ENCODE measurements around the gene OCLN. TPM values are rescaled to one million over a fixed set of nuclear protein-coding genes. Genes with fewer than 3 reads are reported as not detected.
"Not testable (repeated sequence)": the region's sequence is repeated elsewhere in the genome, so short reads cannot be mapped to it uniquely, and the experiment has no call there.

The OCLN gene
- total and polyA plus RNA-seq, 4 experiments from 2014 or later, result 0.13 to 6.0 (median 4.9) TPM; not detected in 1

DNA sequence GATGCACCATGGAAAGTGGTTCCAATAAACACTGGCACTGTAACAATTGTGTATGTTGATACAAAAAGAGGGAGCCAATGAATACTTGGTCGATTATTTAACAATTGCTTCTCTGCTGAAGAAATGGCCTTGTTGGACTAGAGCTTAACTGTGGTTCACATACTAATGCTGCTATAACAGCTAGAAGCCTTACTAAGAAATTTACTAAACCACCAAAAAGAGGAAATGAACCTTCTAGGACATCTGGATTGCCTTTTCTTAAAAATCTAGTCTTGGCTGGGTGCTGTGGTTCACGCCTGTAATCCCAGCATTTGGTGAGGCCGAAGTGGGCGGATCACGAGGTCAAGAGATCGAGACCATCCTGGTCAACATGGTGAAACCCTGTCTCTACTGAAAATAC lies 109.4 kb downstream of the OCLN start:
- H3K27ac ChIP-seq (ENCODE audit: low read depth, low read length); H3K9me3 Mint-ChIP-seq; H3K4me1 Mint-ChIP-seq; H3K36me3 Mint-ChIP-seq; H3K4me3 ChIP-seq (ENCODE audit: low read length in 2 of 2); H3K27me3 ChIP-seq (ENCODE audit: insufficient read depth, low read length); intact Hi-C loops (cut with micrococcal nuclease); H3K27me3 Mint-ChIP-seq; H3K27ac Mint-ChIP-seq; POLR2A ChIA-PET (ENCODE audit: partially characterized antibody); CTCF ChIA-PET (ENCODE audit: partially characterized antibody); H3K4me1 ChIP-seq (ENCODE audit: insufficient read depth, low read length); H3K9me3 ChIP-seq (ENCODE audit: control insufficient read depth in 1 of 2, low read length in 2 of 2); H3K4me3 Mint-ChIP-seq; H3K36me3 ChIP-seq (ENCODE audit: insufficient read depth, low read length); DNase-seq: not testable (repeated sequence)

DNA sequence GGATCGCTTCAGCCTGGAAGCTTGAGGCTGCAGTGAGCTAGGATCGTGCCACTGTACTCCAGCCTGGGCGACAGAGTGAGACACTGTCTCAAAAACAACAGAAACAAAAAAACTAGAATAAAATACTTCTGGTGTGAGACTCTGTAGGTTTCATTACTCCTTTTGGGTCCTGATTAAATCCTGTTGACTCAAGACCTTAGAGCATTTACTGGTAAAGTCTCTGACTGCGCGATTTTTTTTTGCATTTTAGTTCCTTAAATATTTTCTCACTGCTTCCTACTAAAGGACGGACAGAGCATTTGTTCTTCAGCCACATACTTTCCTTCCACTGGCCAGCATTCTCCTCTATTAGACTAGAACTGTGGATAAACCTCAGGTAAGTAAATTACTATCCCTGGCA lies 114.2 kb downstream of the OCLN start:
- POLR2A ChIA-PET (ENCODE audit: partially characterized antibody); H3K9me3 Mint-ChIP-seq; CTCF ChIA-PET (ENCODE audit: partially characterized antibody); H3K4me1 ChIP-seq (ENCODE audit: insufficient read depth, low read length); DNase-seq; H3K27ac Mint-ChIP-seq; H3K4me1 Mint-ChIP-seq; H3K4me3 ChIP-seq (ENCODE audit: low read length in 2 of 2); H3K27me3 ChIP-seq (ENCODE audit: insufficient read depth, low read length); H3K36me3 ChIP-seq (ENCODE audit: insufficient read depth, low read length); H3K36me3 Mint-ChIP-seq; H3K9me3 ChIP-seq (ENCODE audit: control insufficient read depth in 1 of 2, low read length in 2 of 2); H3K27me3 Mint-ChIP-seq; H3K27ac ChIP-seq (ENCODE audit: low read depth, low read length); H3K4me3 Mint-ChIP-seq; intact Hi-C loops (cut with micrococcal nuclease): not testable (repeated sequence)

Other genes with a start within 250 kb of the OCLN start
- gene CCDC125, start 160.0 kb upstream of the OCLN start, total RNA-seq, result 1 to 10 TPM; 6.8 to 7.9 TPM
- gene CCDC125, start 160.0 kb upstream of the OCLN start, polyA plus RNA-seq, result 1 to 10 TPM in 1 of 2 donors, under 1 TPM in 1; 0.65 to 5.3 TPM
- 10 to 100 TPM; 25.3 to 31.4 TPM for gene AK6, start 123.3 kb upstream of the OCLN start, total RNA-seq
- 10 to 100 TPM; 75.1 to 90.3 TPM for gene AK6, start 123.3 kb upstream of the OCLN start, polyA plus RNA-seq
- 10 to 100 TPM; 42.3 to 45.9 TPM for gene TAF9, start 123.3 kb upstream of the OCLN start, total RNA-seq
- 100 to 1,000 TPM; 105 to 167 TPM for gene TAF9, start 123.3 kb upstream of the OCLN start, polyA plus RNA-seq
- gene RAD17, start 123.0 kb upstream of the OCLN start, total RNA-seq, result 10 to 100 TPM; 30.7 to 31.1 TPM
- gene RAD17, start 123.0 kb upstream of the OCLN start, polyA plus RNA-seq, result 10 to 100 TPM; 27.5 to 30.6 TPM
- 1 to 10 TPM; 1.1 TPM for gene MARVELD2, start 77.7 kb upstream of the OCLN start, total RNA-seq
- 1 to 10 TPM in 1 of 2 donors, under 1 TPM in 1; 0.20 to 1.5 TPM for gene MARVELD2, start 77.7 kb upstream of the OCLN start, polyA plus RNA-seq
- 10 to 100 TPM; 44.4 to 48.0 TPM for gene GTF2H2C, start 67.4 kb downstream of the OCLN start, total RNA-seq
- 10 to 100 TPM; 18.3 to 21.0 TPM for gene GTF2H2C, start 67.4 kb downstream of the OCLN start, polyA plus RNA-seq